AG04449 (cell line): ENCODE results near the gene RAP1GAP.

Source experiments
- CTCF ChIA-PET: fragments of 350-600 bp; formaldehyde crosslinking; extraction: SDS; loops from one replicate; lab custom pipeline; 2021; ENCODE audit warnings: antibody characterized with exemption; lab: Yijun Ruan, JAX
- POLR2A ChIA-PET: fragments of 400-600, 350-600 bp; formaldehyde crosslinking; extraction: SDS; loops from one replicate; lab custom pipeline; 2020; ENCODE audit warnings: antibody characterized with exemption, inconsistent platforms; lab: Yijun Ruan, JAX
- DNase-seq: peaks from one replicate; pipeline ENCODE4 v3.0.0-alpha.2; 2010; ENCODE audit warnings: low read depth, low spot score
- H3K4me3 ChIP-seq: 2 replicates; pipeline ENCODE4 v1.5.1; 2011; ENCODE audit warnings: low read depth, mild to moderate bottlenecking, control low read depth, low read length
- TF ChIP-seq, protein P1 (sequence below): IDR thresholded peaks from one replicate; pipeline ENCODE4 v1.5.1; 2011; ENCODE audit warnings: mild to moderate bottlenecking, moderate library complexity, low read length, control low read depth, inconsistent platforms; ENCODE audit not compliant: insufficient read depth; ENCODE audit errors: missing control alignments

RAP1GAP gene

GRCh38 chr1:21585037-21585436, 84.1 kb downstream of the RAP1GAP start:
- TF ChIP-seq, protein P1, sequence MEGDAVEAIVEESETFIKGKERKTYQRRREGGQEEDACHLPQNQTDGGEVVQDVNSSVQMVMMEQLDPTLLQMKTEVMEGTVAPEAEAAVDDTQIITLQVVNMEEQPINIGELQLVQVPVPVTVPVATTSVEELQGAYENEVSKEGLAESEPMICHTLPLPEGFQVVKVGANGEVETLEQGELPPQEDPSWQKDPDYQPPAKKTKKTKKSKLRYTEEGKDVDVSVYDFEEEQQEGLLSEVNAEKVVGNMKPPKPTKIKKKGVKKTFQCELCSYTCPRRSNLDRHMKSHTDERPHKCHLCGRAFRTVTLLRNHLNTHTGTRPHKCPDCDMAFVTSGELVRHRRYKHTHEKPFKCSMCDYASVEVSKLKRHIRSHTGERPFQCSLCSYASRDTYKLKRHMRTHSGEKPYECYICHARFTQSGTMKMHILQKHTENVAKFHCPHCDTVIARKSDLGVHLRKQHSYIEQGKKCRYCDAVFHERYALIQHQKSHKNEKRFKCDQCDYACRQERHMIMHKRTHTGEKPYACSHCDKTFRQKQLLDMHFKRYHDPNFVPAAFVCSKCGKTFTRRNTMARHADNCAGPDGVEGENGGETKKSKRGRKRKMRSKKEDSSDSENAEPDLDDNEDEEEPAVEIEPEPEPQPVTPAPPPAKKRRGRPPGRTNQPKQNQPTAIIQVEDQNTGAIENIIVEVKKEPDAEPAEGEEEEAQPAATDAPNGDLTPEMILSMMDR, result no peak
- POLR2A ChIA-PET, result no interaction called here
- CTCF ChIA-PET, result interaction anchor here (1.0 to 3.1 kb wide), 3 partner anchors 10 to 214 kb away, joined by 4 to 15 read pairs (median 4); no protein-coding TSS in a partner anchor
- H3K4me3 ChIP-seq, result no peak overlapping the region
- no peak for DNase-seq

DNA sequence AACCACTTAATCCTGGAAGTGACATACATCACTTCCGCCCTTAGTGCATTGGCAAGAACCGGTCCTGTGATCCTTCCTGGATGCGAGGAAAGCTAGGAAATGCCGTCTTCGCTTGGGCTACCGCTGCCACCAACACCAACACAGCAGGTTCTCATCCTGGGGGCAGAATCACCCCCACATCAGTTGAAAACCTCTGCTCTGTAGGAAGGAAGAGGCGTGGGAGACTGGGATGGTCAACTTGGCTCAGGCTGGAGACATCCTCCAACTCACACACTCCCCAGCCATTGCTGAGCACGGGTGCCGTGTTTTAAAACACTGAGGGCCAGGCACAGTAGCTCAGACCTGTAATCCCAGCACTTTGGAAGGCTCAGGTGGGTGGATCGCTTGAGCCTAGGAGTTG, 85.1 kb downstream of the RAP1GAP start:
- CTCF ChIA-PET, result interaction anchor here (1.4 to 1.8 kb wide), 2 partner anchors 8 to 214 kb away, joined by 5 read pairs; no protein-coding TSS in a partner anchor
- POLR2A ChIA-PET, result no interaction called here
- no peak overlapping the region for H3K4me3 ChIP-seq
- no peak for DNase-seq
- TF ChIP-seq, protein P1, result no peak

- TF ChIP-seq, protein P1, result no peak
- DNase-seq, result no peak
- POLR2A ChIA-PET, result no interaction called here
- no peak overlapping the region for H3K4me3 ChIP-seq
- CTCF ChIA-PET, result interaction anchor here (0.9 to 1.4 kb wide), 5 partner anchors 13 to 325 kb away, joined by 3 to 5 read pairs (median 4); no protein-coding TSS in a partner anchor
These were observed 89.4 kb downstream of the RAP1GAP start for GRCh38 chr1:21579791-21580190.

GRCh38 chr1:21577933-21578332, 91.2 kb downstream of the RAP1GAP start:
- no peak for DNase-seq
- no peak overlapping the region for H3K4me3 ChIP-seq
- TF ChIP-seq, protein P1, result no peak
- CTCF ChIA-PET, result interaction anchor here (0.7 to 9.0 kb wide), 2 partner anchors 65 to 208 kb away, joined by 3 to 147 read pairs; no protein-coding TSS in a partner anchor
- POLR2A ChIA-PET, result no interaction called here

DNA sequence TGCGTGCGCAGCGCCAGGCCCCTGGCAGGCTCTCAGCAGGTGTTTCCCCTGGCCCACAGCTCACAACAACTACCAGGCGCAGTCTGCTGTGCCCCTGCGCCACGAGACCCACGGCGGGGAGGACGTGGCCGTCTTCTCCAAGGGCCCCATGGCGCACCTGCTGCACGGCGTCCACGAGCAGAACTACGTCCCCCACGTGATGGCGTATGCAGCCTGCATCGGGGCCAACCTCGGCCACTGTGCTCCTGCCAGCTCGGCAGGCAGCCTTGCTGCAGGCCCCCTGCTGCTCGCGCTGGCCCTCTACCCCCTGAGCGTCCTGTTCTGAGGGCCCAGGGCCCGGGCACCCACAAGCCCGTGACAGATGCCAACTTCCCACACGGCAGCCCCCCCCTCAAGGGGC, 91.8 kb downstream of the RAP1GAP start:
- POLR2A ChIA-PET, result no interaction called here

DNA sequence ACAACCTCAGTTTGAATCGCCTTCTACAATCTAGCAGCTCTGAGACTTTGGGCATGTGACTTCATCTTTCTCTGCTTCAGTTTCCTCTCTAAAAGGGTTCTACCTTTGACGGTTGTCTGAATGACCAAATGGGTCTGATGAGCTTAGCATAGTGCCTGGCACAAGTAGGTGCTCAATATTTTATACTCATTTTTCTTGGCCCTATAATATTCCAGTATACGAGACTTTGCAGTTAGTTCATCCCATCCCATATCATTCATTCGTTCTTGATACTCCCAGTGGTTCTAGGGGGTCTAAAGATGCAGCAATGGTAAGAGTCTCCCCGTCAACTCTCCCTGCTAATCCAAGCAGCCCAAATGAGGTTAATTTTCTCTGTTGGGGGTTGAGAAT, 92.4 kb downstream of the RAP1GAP start:
- no peak for DNase-seq
- POLR2A ChIA-PET, result no interaction called here
- no peak overlapping the region for H3K4me3 ChIP-seq
- TF ChIP-seq, protein P1, result no peak
- CTCF ChIA-PET, result interaction anchor here (1.4 to 9.0 kb wide), 2 partner anchors 81 to 206 kb away, joined by 3 to 147 read pairs; no protein-coding TSS in a partner anchor

More for the DNA sequence above, 91.8 kb downstream of the RAP1GAP start:
- TF ChIP-seq, protein P1, result no peak
- no peak for DNase-seq
- no peak overlapping the region for H3K4me3 ChIP-seq
- CTCF ChIA-PET, result interaction anchor here (1.4 to 9.0 kb wide), 2 partner anchors 82 to 207 kb away, joined by 3 to 147 read pairs; no protein-coding TSS in a partner anchor
